ENCODE results near the gene ZSCAN18. TPM values are rescaled to one million over a fixed set of nuclear protein-coding genes. Genes with fewer than 3 reads are reported as not detected.

The ZSCAN18 gene
- total and polyA plus RNA-seq, 11 donors: 41.9 to 114 (median 71.8) TPM

- peaks cover 0 to 9% (median 0%) of the 10 kb centered on the region in 9 donors for H3K27me3 ChIP-seq
- ATAC-seq (no peak), DNase-seq (no peak)
- peaks cover 0 to 100% (median 95%) of the 10 kb centered on the region in 12 donors for H3K9me3 ChIP-seq
- TF ChIP-seq POLR2A (IDR thresholded peaks at IDR 0.05): no peak
- TF ChIP-seq, protein P1, sequence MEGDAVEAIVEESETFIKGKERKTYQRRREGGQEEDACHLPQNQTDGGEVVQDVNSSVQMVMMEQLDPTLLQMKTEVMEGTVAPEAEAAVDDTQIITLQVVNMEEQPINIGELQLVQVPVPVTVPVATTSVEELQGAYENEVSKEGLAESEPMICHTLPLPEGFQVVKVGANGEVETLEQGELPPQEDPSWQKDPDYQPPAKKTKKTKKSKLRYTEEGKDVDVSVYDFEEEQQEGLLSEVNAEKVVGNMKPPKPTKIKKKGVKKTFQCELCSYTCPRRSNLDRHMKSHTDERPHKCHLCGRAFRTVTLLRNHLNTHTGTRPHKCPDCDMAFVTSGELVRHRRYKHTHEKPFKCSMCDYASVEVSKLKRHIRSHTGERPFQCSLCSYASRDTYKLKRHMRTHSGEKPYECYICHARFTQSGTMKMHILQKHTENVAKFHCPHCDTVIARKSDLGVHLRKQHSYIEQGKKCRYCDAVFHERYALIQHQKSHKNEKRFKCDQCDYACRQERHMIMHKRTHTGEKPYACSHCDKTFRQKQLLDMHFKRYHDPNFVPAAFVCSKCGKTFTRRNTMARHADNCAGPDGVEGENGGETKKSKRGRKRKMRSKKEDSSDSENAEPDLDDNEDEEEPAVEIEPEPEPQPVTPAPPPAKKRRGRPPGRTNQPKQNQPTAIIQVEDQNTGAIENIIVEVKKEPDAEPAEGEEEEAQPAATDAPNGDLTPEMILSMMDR (IDR thresholded peaks at IDR 0.05): no peak
- no peak overlapping the region for H3K27ac ChIP-seq
- intact Hi-C loops (cut with DNase I): no loop called here
- H3K4me1 ChIP-seq: peaks cover 0 to 3% (median 0%) of the 10 kb centered on the region in 12 donors
- no peak overlapping the region for H3K4me3 ChIP-seq
- H3K36me3 ChIP-seq: no peaks in the 10 kb centered on the region
- WGBS, 4 donors: 80 to 83% (median 82%) methylated on average over 5 of the region's 5 CpGs
Observed at GRCh38 chr19:58118979-58119733, 21.1 kb upstream of the ZSCAN18 start.

DNA sequence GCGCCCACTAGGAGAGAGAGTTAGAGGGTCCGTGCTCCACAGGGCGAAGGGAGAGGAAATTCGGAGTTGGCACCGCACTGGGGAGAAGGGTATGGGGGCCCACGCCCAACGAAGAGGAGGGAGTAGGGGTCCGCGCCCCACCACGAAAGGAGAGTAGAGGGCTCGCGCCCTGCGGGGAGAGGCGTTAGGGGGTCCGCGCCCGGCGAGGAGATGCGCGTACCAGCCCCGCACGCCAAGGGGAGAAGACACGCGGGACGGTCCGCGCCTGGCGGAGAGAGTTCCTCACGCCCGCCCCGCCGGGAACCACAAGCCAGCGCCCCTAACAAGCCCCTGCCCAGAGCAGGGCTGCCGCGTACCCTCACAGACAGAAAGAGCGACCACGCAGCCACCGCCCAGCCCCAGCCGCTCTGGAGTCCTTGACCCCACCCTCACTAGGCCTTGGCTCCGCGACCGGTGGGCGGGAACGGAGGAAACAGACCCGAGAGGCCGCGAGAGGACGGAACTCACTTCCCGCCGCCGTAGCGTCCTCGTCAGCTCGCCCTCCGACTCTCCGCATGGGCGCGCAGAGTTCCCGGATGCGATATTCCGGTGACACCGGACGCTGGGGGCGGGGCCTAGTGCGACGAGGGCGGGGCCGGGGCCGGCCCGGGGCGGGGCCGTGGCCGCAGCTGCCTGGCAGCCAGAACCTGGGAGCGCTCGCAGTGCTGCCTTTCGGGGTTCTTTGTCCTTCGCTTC is 20.0 kb upstream of the ZSCAN18 start:
- Histone ChIP-seq H3K9me3 (peaks cover 0 to 100% (median 94%) of the 10 kb centered on the region in 12 donors), H3K36me3 (no peaks in the 10 kb centered on the region), H3K4me1 (peaks cover 0 to 3% (median 0%) of the 10 kb centered on the region in 12 donors), H3K4me3 (peak overlapping the region in 4 of 12 donors; percentile 20 to 41 (median 32)), H3K27me3 (peaks cover 0 to 9% (median 0%) of the 10 kb centered on the region in 9 donors), H3K27ac (no peak overlapping the region)
- peak in 2 of 5 donors; percentile 18 to 23 for DNase-seq
- peak in 1 of 4 donors; percentile 41 for ATAC-seq
- intact Hi-C loops (cut with DNase I): no loop called here
- TF ChIP-seq, protein P1 (IDR thresholded peaks at IDR 0.05): no peak
- no peak for TF ChIP-seq POLR2A (IDR thresholded peaks at IDR 0.05)
- WGBS, 4 donors: 3 to 8% (median 4%) methylated on average over 20 to 77 of the region's 77 CpGs

DNA sequence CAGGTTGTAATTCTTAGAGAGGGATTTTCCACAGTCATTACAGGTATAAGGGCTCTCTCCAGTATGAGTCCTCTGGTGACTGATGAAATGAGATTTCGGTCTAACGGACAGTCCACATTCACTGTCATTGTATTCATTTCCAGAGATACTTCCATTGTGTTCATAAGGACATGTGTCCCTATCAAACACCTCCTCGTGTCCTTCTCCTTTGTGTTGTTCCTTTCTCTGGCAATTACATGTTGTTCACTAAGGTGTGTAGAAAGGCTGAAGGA is 10.5 kb upstream of the ZSCAN18 start:
- Histone ChIP-seq H3K4me1 (no peaks in the 10 kb centered on the region), H3K9me3 (peaks cover 6 to 97% (median 92%) of the 10 kb centered on the region in 12 donors), H3K27me3 (no peaks in the 10 kb centered on the region), H3K36me3 (peaks cover 0 to 4% (median 0%) of the 10 kb centered on the region in 9 donors), H3K4me3 (no peak overlapping the region), H3K27ac (no peak overlapping the region)
- intact Hi-C loops (cut with DNase I): no loop called here
- 86 to 90% (median 89%) methylated on average over 3 of the region's 3 CpGs for WGBS, 4 donors
- TF ChIP-seq, protein P1 (IDR thresholded peaks at IDR 0.05): no peak
- no peak for TF ChIP-seq POLR2A (IDR thresholded peaks at IDR 0.05)
- DNase-seq (no peak), ATAC-seq (no peak)

DNA sequence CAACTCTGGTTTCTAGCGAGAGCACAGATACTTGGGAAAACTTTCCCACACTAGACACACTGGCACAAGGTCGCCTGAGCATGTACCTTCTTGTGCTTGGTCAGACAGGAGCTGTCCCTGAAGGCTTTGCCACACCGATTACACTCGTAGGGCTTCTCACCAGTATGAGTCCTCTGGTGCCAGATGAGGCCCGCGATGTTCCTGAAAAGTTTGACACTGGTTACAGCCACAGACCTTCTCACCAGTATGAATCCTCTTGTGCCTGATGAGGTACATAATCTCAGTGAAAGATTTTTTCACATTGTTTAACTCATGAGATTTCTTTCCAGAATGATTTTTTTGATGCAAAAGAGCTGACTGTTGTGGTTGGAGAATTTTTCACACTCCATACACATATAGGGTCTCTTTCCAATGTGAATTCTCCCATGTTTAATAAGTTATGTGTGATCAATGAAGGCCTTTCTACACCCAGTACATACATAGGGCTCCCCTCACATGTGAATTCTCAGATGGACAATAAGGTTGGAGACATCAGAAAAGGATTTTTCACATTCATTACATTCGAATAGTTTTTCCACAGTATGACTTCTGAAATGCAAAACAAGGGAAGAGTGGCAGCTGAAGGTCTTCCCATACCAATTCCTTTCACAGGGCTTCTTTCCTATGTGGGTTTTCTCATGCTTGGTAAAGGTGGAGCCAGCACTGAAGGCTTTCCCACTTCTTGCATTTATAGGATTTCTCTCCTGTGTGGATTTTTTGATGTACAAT is 9.9 kb upstream of the ZSCAN18 start:
- DNase-seq (no peak), ATAC-seq (no peak)
- intact Hi-C loops (cut with DNase I): no loop called here
- Histone ChIP-seq H3K4me3 (no peak overlapping the region), H3K36me3 (peaks cover 0 to 4% (median 0%) of the 10 kb centered on the region in 9 donors), H3K27ac (no peak overlapping the region), H3K9me3 (peaks cover 6 to 97% (median 89%) of the 10 kb centered on the region in 12 donors), H3K4me1 (no peaks in the 10 kb centered on the region), H3K27me3 (no peaks in the 10 kb centered on the region)
- whole genome bisulfite sequencing, 4 donors: 79 to 88% (median 86%) methylated on average over 7 of the region's 7 CpGs
- TF ChIP-seq, protein P1 (IDR thresholded peaks at IDR 0.05): no peak
- TF ChIP-seq POLR2A (IDR thresholded peaks at IDR 0.05): no peak
